Activated T-cell treated with anti-CD3 and anti-CD28 coated beads, Interleukin-2, amount 50 U/mL, for 72 hours (primary cell): Measurements from ENCODE around the gene PRPF31. TPM values are rescaled to one million over a fixed set of nuclear protein-coding genes. Genes with fewer than 3 reads are reported as not detected.

Experiments used
- ATAC-seq, 2 donors: fragments of 150-1000 bp; cut with Tn5 transposase; replicated peaks in 1 of 2; 2 replicates each; pipeline ENCODE4 v1.10.0; 2021; ENCODE audit warnings: moderate library complexity in 2 of 2, mild to moderate bottlenecking in 1 of 2
- DNase-seq, 2 donors: peaks; one replicate each; pipeline ENCODE4 v3.0.0; 2021 to 2022; ENCODE audit warnings: mixed read lengths in 1 of 2
- H3K27ac Mint-ChIP-seq: one replicate; pipeline ENCODE4 v1.8.0; 2022; ENCODE audit warnings: mild to moderate bottlenecking, moderate library complexity, mixed read lengths
- H3K27me3 Mint-ChIP-seq: one replicate; pipeline ENCODE4 v1.8.0; 2022; ENCODE audit warnings: low read depth, mixed read lengths
- H3K36me3 Mint-ChIP-seq, 2 donors: one replicate each; pipeline ENCODE4 v1.8.0; 2022; ENCODE audit warnings: mixed read lengths in 2 of 2, mild to moderate bottlenecking in 1 of 2; ENCODE audit not compliant: insufficient read depth in 2 of 2
- H3K4me1 Mint-ChIP-seq: one replicate; pipeline ENCODE4 v1.8.0; 2022; ENCODE audit warnings: low read depth, mixed read lengths
- H3K4me3 Mint-ChIP-seq, 2 donors: one replicate each; pipeline ENCODE4 v1.8.0; 2022; ENCODE audit warnings: mild to moderate bottlenecking in 2 of 2, mixed read lengths in 2 of 2, moderate library complexity in 2 of 2
- H3K9me3 Mint-ChIP-seq, 2 donors: one replicate each; pipeline ENCODE4 v1.8.0; 2022; ENCODE audit warnings: mixed read lengths in 2 of 2
- total RNA-seq, 2 donors: library from RNA; stranded (reverse); gene quantifications; one replicate each; pipeline ENCODE4 v1.2.3, GENCODE V29; 2022

PRPF31 gene
- total RNA-seq, 2 donors from 2014 or later, result 55.0 to 55.6 TPM

DNA sequence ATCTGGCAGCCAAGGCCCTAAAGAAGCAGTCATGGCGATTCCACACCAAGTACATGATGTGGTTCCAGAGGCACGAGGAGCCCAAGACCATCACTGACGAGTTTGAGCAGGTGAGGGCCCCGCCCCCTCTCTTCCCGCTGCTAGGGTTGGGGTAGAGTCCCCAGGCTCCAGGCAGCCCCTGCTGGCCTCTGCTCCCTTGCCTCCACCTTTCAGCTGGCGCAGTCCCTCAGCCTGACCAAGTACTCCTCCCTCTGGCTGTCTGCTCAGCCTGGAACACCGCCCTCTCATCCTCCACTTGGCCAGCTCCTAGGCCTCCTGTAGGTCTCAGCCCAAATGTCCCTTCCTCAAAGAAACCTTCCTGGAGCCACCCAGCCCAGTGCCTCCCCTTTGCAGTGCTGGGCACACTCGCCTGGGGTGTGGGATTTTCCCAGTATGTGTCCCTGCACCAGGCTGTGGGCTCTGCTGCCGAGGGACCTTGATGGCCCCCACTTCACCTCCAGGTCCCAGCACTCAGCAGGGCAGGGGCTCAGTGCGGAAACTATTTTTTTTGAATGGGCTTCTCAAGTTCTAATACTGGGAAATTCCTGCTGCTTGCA is 38.3 kb downstream of the PRPF31 start:
- no peak for ATAC-seq
- H3K27me3 Mint-ChIP-seq, result no peaks in the 10 kb centered on the region
- no peak overlapping the region for H3K27ac Mint-ChIP-seq
- H3K4me3 Mint-ChIP-seq, result no peak overlapping the region
- peaks cover 4 to 36% of the 10 kb centered on the region in 2 donors for H3K36me3 Mint-ChIP-seq
- peaks cover 28% of the 10 kb centered on the region for H3K4me1 Mint-ChIP-seq
- no peak for DNase-seq
- no peaks in the 10 kb centered on the region for H3K9me3 Mint-ChIP-seq

DNA sequence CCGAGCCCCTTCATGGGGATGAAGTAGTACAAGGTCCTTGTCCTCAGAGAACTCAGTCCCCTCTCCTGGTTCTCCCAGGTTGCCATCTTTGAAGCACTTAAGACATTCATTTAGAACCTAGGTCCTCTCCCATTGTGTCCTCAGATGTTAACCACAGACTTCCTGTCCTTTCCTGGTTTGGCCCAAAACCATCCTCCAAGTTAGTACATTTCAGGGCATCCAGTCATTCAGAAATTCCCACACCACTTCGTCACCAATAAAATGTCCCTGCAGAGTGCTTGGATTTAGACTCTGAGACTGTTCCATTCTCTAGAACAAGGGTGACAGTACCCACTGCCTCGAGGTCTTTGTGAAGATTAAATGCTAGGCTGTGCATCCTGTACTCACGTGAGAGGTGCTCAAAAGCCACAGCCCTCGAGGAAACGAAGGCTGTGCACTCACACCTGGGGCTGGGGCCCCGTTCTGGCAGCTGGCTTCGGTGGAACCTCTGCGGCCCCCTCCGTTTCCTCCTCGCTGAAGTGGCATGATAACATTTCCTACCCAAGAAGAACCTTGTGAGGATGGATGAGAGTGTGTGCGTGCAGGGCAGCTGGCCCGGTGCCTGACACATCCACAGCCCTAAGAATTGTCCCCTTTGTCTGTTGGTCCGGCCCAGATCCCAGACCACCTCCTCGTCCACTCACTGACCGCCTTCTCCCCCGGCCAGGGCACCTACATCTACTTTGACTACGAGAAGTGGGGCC is 39.2 kb downstream of the PRPF31 start:
- H3K27ac Mint-ChIP-seq, result peak overlapping the region; percentile 52

GRCh38 chr19:54155694-54156093 is 40.1 kb downstream of the PRPF31 start:
- H3K36me3 Mint-ChIP-seq, result peaks cover 4 to 33% of the 10 kb centered on the region in 2 donors
- H3K27me3 Mint-ChIP-seq, result no peaks in the 10 kb centered on the region
- H3K4me3 Mint-ChIP-seq, result no peak overlapping the region
- no peak overlapping the region for H3K27ac Mint-ChIP-seq
- ATAC-seq (no peak), DNase-seq (no peak)
- no peaks in the 10 kb centered on the region for H3K9me3 Mint-ChIP-seq
- peaks cover 38% of the 10 kb centered on the region for H3K4me1 Mint-ChIP-seq

More for the DNA sequence above, 39.2 kb downstream of the PRPF31 start:
- Mint-ChIP-seq H3K4me3 (peak overlapping the region in 1 of 2 donors; percentile 14), H3K36me3 (peaks cover 4 to 33% of the 10 kb centered on the region in 2 donors), H3K9me3 (no peaks in the 10 kb centered on the region), H3K4me1 (peaks cover 30% of the 10 kb centered on the region), H3K27me3 (no peaks in the 10 kb centered on the region)
- DNase-seq (peak; percentile 31 to 38), ATAC-seq (no peak)

DNA sequence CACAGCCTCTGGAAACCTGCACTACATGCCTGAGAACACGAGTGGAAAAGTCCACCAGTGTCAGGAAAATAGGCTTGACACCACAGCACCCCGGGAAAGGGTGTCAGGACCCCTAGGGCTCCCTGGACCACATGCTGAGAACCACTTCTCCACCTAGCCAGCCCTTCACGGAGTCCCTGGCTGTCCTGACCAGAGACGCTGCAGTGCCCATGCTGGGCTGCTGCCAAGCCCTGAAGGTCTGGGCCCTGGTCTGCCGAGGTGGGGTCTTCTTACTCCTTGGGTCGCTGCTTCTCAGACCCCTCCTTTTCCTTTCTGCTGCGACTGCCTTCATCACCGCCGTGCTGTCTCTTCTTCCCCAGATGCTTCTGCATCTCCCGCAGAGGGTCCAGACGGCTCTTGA is 40.9 kb downstream of the PRPF31 start:
- DNase-seq (no peak), ATAC-seq (no peak)
- Mint-ChIP-seq H3K27ac (no peak overlapping the region), H3K4me1 (peaks cover 45% of the 10 kb centered on the region), H3K36me3 (peaks cover 4 to 30% of the 10 kb centered on the region in 2 donors), H3K4me3 (no peak overlapping the region), H3K27me3 (no peaks in the 10 kb centered on the region), H3K9me3 (no peaks in the 10 kb centered on the region)

DNA sequence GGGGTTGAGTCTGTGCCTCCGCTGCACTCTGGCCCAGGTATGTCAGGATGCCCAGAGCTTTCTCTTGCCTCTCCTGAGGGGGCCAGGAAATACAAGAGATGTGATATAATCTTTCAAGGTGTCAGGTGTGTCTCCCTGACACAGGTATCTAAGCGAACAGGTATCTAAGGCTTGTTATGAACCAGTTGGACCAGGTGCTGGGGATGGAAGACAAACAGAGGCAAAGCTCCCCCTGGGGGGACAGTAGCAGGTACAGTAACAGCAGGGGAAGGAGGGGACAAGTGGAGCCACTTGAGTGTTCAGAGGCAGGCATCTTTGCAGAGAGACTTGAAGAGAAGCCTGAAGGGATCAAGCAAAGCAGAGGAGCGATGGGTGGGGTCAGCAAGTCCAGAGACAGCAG is 41.4 kb downstream of the PRPF31 start:
- Mint-ChIP-seq H3K36me3 (peaks cover 4 to 30% of the 10 kb centered on the region in 2 donors), H3K27me3 (no peaks in the 10 kb centered on the region), H3K27ac (peak overlapping the region; percentile 58), H3K4me1 (peaks cover 49% of the 10 kb centered on the region), H3K4me3 (peak overlapping the region; percentile 35 to 45), H3K9me3 (no peaks in the 10 kb centered on the region)
- DNase-seq (no peak), ATAC-seq (no peak)

DNA sequence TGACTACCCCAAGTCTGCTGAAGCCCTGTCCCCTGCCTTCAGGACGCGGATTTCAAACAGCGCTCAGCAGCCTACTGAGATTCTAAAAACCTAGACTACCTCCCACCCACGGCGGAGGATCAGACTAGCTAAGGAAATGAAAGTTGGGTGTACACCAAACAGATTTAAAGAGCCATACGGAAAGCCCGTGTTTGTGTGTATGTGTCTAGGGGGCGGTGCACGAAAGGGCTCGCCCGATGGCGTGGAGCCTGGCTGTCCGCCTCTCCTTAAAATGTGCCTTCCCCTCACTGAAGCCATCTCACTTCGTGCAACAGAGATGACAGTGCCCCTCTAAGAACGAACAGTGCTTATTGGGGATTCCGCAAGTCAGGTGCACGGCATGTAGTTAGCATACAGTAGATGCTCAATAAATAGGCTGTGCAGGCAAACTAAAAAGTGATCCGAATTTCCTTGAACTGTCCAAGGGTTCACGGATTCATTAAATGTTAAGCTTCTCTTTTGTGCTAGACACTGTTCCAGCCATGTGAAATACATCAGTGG is 43.3 kb downstream of the PRPF31 start:
- H3K4me3 Mint-ChIP-seq, result peak overlapping the region; percentile 90 to 98
- H3K9me3 Mint-ChIP-seq, result no peaks in the 10 kb centered on the region
- H3K27me3 Mint-ChIP-seq, result peaks cover under 1% of the 10 kb centered on the region
- ATAC-seq, result no peak
- H3K27ac Mint-ChIP-seq, result peak overlapping the region; percentile 59
- peak; percentile 36 for DNase-seq
- H3K4me1 Mint-ChIP-seq, result peaks cover 61% of the 10 kb centered on the region
- H3K36me3 Mint-ChIP-seq, result peaks cover 4 to 25% of the 10 kb centered on the region in 2 donors

DNA sequence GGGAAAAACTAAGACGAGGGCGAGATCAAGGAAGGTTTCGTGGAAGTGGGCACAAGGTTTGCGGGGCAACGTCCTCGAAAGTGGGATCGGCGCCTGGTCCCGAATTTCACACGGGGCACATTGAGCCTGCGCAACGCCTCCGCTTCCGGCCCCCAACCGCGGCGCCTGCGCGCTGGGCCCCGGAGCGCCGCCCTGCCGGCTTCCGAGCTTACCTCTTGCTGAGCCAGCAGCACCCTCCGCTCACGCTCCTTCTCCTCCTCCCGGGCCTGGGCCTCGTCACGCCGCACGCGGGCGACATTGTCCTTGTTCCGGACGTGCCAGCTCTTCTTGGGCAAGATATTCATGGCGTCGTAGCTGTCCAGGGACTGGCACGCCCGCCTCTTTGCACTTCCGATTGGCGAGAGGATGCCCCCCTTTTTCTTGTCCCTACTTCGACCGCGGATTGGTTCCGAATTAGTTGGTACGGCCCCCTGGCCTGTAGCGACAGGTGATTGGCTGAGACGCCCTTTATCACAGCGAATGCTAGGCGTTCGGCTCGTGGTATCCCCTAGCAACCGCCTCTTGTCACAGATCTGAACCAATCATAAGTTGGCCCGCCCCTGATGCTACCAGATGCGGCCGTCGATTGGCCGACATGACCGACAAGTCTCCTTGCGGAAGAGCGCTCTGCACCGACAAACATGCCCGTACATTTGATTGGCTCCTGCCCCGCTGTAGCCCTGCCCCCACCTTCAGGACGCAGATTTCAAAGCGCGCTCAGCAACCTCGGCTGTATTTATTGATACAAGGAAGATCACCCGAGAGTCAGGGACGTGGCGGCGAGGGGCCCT is 44.0 kb downstream of the PRPF31 start, which contains the start of gene LENG1:
TSS of gene LENG1 (minus strand) at position 370 of the 830 bp plus-strand sequence. CDS start at position 344, 26 bp downstream.
- Mint-ChIP-seq H3K4me1 (peaks cover 61% of the 10 kb centered on the region), H3K9me3 (no peaks in the 10 kb centered on the region), H3K27ac (peak within 1 kb of the TSS; percentile 95), H3K4me3 (peak within 1 kb of the TSS; percentile 90 to 98), H3K27me3 (peaks cover 8% of the 10 kb centered on the region), H3K36me3 (peaks cover 4 to 18% of the 10 kb centered on the region in 2 donors)
- DNase-seq (peak; percentile 97 to 99), ATAC-seq (peak; percentile 91 to 92)

- Mint-ChIP-seq H3K27ac (peak overlapping the region; percentile 95), H3K36me3 (peaks cover 2 to 12% of the 10 kb centered on the region in 2 donors), H3K4me3 (peak overlapping the region; percentile 90 to 98), H3K4me1 (peaks cover 61% of the 10 kb centered on the region), H3K9me3 (no peaks in the 10 kb centered on the region), H3K27me3 (peaks cover 14% of the 10 kb centered on the region)
- ATAC-seq (peak in 1 of 2 donors; percentile 0), DNase-seq (no peak)
Observed at GRCh38 chr19:54160182-54160811, 44.7 kb downstream of the PRPF31 start.

- H3K4me3 Mint-ChIP-seq, result peak overlapping the region; percentile 90 to 98
- H3K27me3 Mint-ChIP-seq, result peaks cover 19% of the 10 kb centered on the region
- peaks cover 2 to 12% of the 10 kb centered on the region in 2 donors for H3K36me3 Mint-ChIP-seq
- peaks cover 62% of the 10 kb centered on the region for H3K4me1 Mint-ChIP-seq
- H3K9me3 Mint-ChIP-seq, result no peaks in the 10 kb centered on the region
- no peak for DNase-seq
- no peak overlapping the region for H3K27ac Mint-ChIP-seq
- no peak for ATAC-seq
Observed at GRCh38 chr19:54160854-54161253, 45.3 kb downstream of the PRPF31 start.

GRCh38 chr19:54162241-54162805 is 46.8 kb downstream of the PRPF31 start:
- Mint-ChIP-seq H3K4me3 (peak overlapping the region; percentile 93 to 98), H3K36me3 (peaks cover 2 to 6% of the 10 kb centered on the region in 2 donors)

GRCh38 chr19:54162884-54163283 is 47.3 kb downstream of the PRPF31 start:
- no peak for DNase-seq
- peaks cover 2 to 6% of the 10 kb centered on the region in 2 donors for H3K36me3 Mint-ChIP-seq
- H3K27me3 Mint-ChIP-seq, result peaks cover 21% of the 10 kb centered on the region
- H3K27ac Mint-ChIP-seq, result no peak overlapping the region
- no peaks in the 10 kb centered on the region for H3K9me3 Mint-ChIP-seq
- ATAC-seq, result no peak
- peaks cover 59% of the 10 kb centered on the region for H3K4me1 Mint-ChIP-seq
- peak overlapping the region; percentile 93 to 98 for H3K4me3 Mint-ChIP-seq

More at GRCh38 chr19:54162241-54162805, 46.8 kb downstream of the PRPF31 start:
- ATAC-seq, result peak; percentile 35 to 39
- no peaks in the 10 kb centered on the region for H3K9me3 Mint-ChIP-seq
- peaks cover 62% of the 10 kb centered on the region for H3K4me1 Mint-ChIP-seq
- peak; percentile 85 to 89 for DNase-seq
- no peak overlapping the region for H3K27ac Mint-ChIP-seq
- peaks cover 21% of the 10 kb centered on the region for H3K27me3 Mint-ChIP-seq
